ENCODE data around the gene GIPC1.

Gene GIPC1

GRCh38 chr19:14437578-14438140 lies 58.3 kb downstream of the GIPC1 start:
- no peak overlapping the region; the same call in 1 of the 2 replicates for H3K27ac ChIP-seq
- CTCF ChIA-PET: interaction anchor here (0.6 kb wide), 1 partner anchor 56 kb away, joined by 3 read pairs; no protein-coding TSS in a partner anchor
- TF ChIP-seq, protein P1, sequence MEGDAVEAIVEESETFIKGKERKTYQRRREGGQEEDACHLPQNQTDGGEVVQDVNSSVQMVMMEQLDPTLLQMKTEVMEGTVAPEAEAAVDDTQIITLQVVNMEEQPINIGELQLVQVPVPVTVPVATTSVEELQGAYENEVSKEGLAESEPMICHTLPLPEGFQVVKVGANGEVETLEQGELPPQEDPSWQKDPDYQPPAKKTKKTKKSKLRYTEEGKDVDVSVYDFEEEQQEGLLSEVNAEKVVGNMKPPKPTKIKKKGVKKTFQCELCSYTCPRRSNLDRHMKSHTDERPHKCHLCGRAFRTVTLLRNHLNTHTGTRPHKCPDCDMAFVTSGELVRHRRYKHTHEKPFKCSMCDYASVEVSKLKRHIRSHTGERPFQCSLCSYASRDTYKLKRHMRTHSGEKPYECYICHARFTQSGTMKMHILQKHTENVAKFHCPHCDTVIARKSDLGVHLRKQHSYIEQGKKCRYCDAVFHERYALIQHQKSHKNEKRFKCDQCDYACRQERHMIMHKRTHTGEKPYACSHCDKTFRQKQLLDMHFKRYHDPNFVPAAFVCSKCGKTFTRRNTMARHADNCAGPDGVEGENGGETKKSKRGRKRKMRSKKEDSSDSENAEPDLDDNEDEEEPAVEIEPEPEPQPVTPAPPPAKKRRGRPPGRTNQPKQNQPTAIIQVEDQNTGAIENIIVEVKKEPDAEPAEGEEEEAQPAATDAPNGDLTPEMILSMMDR (conservative IDR thresholded peaks at IDR 0.05; ENCODE audit: low read depth): no peak
- POLR2A ChIA-PET (ENCODE audit: low non-redundant PET): no interaction called here
- DNase-seq (ENCODE audit: low spot score): no peak

DNA sequence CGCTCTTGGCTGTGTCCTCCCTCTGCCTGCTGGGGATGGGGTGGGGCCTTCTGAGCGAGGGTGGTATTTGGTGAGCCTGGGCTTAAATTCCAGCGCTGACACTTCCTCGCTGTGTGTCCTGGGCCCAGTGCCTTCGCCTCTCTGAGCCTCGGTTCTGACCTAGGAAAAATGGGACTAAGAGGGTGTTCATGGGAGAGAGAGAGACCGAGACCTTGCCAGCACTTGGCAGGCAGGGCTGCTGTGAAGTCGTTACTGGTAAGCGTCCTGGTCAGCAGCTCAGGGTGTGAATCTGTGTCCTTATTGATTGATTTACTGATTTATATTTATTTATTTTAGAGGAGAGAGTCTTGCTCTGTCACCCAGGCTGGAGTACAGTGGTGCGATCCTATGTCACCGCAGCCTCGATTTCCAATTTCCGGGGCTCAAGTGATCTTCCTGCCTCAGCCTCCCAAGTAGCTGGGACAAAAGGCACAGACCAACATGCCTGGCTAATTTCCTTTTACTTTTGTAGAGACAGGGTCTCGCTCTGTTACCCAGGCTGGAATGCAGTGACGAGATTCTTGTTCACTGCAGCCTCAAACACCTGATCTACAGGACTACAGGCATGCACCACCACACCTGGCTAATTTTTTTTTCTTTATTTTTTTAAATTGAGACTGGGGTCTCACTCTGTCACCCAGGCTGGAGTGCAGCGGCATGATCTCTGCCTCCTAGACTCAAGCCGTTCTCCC lies 60.4 kb downstream of the GIPC1 start:
- ChIA-PET POLR2A (ENCODE audit: low non-redundant PET) (interaction anchor here (0.6 kb wide), 1 partner anchor 1266 kb away, joined by 3 read pairs; no protein-coding TSS in a partner anchor), CTCF (no interaction called here)
- peak overlapping the region; percentile 71 for H3K27ac ChIP-seq

GRCh38 chr19:14434543-14435319 lies 61.2 kb downstream of the GIPC1 start:
- ChIA-PET POLR2A (ENCODE audit: low non-redundant PET) (no interaction called here), CTCF (no interaction called here)
- H3K27ac ChIP-seq: peak overlapping the region; percentile 71
- TF ChIP-seq, protein P1 (conservative IDR thresholded peaks at IDR 0.05; ENCODE audit: low read depth): no peak
- DNase-seq (ENCODE audit: low spot score): peak; percentile 70

More for the DNA sequence above, 60.4 kb downstream of the GIPC1 start:
- TF ChIP-seq, protein P1 (conservative IDR thresholded peaks at IDR 0.05; ENCODE audit: low read depth): no peak
- DNase-seq (ENCODE audit: low spot score): no peak

DNA sequence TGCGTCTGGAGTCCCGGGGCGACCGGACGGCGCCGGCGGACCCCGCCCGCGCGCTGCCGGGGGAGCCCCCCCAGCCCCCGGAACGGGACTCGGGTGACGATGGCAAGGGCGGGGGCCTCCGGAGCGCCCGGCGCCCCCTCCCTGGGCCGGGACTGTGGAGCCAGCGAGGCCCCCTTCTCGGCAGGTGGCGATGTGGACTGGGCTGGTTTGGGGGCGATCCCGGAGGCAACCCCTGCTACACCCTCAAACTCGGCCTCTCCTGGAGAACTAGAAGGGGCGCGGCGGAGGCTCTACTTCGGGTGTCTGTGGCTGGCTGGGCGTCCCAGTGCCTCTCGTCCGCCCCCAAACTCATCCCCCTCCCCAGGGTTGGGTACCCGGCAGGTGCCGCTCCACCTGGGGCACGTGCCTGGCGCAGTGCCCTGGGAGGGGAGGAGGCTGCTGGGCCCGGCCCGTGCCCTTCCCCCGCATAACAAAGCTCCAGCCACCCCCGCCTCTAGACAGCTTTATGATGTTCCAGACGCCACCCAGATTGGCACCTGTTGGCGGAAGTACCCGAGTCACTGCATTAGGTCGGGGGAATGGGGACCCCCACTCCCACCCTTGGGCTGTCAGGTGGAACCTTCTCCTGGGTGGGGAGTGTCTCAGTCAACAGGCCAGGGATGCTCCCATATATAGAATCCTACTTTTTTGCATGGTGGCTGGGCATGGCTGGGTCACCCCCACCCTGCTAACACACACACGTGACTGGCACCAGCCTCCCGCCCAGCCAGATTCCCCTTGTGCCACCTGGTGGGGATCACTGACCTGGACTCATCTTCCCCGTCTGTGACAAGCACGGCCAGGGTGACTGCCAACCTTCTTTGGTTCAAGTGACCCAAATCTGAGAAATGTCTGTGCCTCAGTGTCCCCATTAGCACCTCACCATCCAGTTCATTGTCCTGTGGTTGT lies 62.1 kb downstream of the GIPC1 start:
- peak overlapping the region; percentile 71 for H3K27ac ChIP-seq
- ChIA-PET CTCF (interaction anchor here (0.5 kb wide), 1 partner anchor 25 kb away, joined by 3 read pairs; no protein-coding TSS in a partner anchor), POLR2A (ENCODE audit: low non-redundant PET) (interaction anchor here (1.0 kb wide), 1 partner anchor 10 kb away, joined by 8 read pairs; no protein-coding TSS in a partner anchor)
- DNase-seq (ENCODE audit: low spot score): peak; percentile 24
- TF ChIP-seq, protein P1 (conservative IDR thresholded peaks at IDR 0.05; ENCODE audit: low read depth): no peak

DNA sequence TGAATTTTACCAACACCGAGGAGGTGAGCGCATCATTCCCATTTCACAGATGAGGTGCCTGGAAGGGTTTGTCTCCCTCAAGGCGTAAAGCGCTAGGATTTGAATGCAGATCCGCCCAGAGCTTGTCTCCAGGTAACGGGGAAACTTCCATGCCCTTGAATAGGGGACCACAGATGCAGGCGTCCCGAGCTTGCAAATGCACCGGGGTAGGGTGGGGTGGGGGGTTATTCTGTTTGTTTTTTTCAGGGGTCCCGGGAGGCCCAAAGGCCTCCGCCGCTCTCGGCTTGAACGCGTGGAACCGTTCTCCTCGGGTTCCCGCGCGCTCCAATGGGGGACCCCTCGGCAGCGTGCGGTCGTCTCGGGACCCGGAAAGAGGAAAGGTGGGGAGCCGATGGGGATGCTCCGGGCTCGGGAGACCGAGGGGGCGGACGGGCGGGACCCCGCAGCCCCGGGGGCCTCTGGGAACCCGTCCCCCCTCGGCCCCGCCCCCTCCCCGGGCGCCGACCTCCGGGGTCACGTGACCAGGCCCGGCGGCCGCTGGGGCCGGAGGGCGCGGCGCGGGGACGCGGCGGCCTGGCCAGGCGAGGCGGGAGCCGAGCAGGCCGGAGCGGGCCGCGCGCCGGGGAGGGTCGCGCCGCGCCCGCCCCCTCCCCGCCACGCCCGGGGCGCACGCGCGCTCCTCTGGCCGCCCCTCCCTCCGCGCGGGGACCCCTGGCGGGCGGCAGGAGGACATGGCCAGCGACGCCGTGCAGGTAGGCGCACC lies 63.0 kb downstream of the GIPC1 start, which contains the start of gene PKN1:
Gene PKN1 (plus strand): TSS at position 516 of the 763 bp plus-strand sequence. CDS start 216 bp downstream, at position 732.
- POLR2A ChIA-PET (ENCODE audit: low non-redundant PET): no interaction called here
- CTCF ChIA-PET: interaction anchor here (0.6 to 0.8 kb wide), 2 partner anchors 9 to 296 kb away, joined by 3 to 5 read pairs; no protein-coding TSS in a partner anchor
- peak within 1 kb of the TSS; percentile 71 for H3K27ac ChIP-seq
- DNase-seq (ENCODE audit: low spot score): peak; percentile 41
- TF ChIP-seq, protein P1 (conservative IDR thresholded peaks at IDR 0.05; ENCODE audit: low read depth): no peak; the same call in 1 of the 2 replicates

Data from RWPE1 (cell line).